MCF 10A (cell line): ENCODE measurements around the gene FSCN2. TPM values are rescaled to one million over a fixed set of nuclear protein-coding genes. Genes with fewer than 3 reads are reported as not detected.

Source experiments
- BruUV-seq: library from RNA; stranded (reverse); fragments of 400-500 nt; replicated peaks from 2 replicates; lab custom pipeline; 2021; lab: Mats Ljungman, UMichigan
- CTCF ChIA-PET: fragments of 300-600 bp; sonication (Branson Sonifier 250); formaldehyde crosslinking; extraction: SDS; loops from one replicate; lab custom pipeline; 2021; ENCODE audit warnings: antibody characterized with exemption, inconsistent platforms; lab: Yijun Ruan, JAX
- POLR2A ChIA-PET: fragments of 300-600, 350-650 bp; sonication (Branson Sonifier 250); formaldehyde crosslinking; extraction: SDS; loops from one replicate; lab custom pipeline; 2020; ENCODE audit warnings: antibody characterized with exemption, inconsistent platforms; lab: Yijun Ruan, JAX
- DNase-seq: peaks from one replicate; pipeline ENCODE4 v3.0.0-alpha.2; 2018; ENCODE audit not compliant: unreplicated experiment
- H3K27ac Mint-ChIP-seq: one replicate; pipeline ENCODE4 v1.8.0; 2022; ENCODE audit warnings: mild to moderate bottlenecking, low read depth, mixed read lengths; ENCODE audit not compliant: unreplicated experiment
- H3K27me3 Mint-ChIP-seq: one replicate; pipeline ENCODE4 v1.8.0; 2022; ENCODE audit warnings: mixed read lengths; ENCODE audit not compliant: insufficient read depth, unreplicated experiment
- H3K36me3 Mint-ChIP-seq: one replicate; pipeline ENCODE4 v1.8.0; 2022; ENCODE audit warnings: mild to moderate bottlenecking, moderate library complexity, mixed read lengths; ENCODE audit not compliant: insufficient read depth, unreplicated experiment
- H3K4me1 Mint-ChIP-seq: one replicate; pipeline ENCODE4 v1.8.0; 2022; ENCODE audit warnings: mixed read lengths; ENCODE audit not compliant: insufficient read depth, unreplicated experiment
- H3K4me3 Mint-ChIP-seq: one replicate; pipeline ENCODE4 v1.8.0; 2022; ENCODE audit warnings: mild to moderate bottlenecking, moderate library complexity, mixed read lengths; ENCODE audit not compliant: unreplicated experiment
- H3K9me3 Mint-ChIP-seq: one replicate; pipeline ENCODE4 v1.8.0; 2022; ENCODE audit warnings: mixed read lengths; ENCODE audit not compliant: unreplicated experiment
- intact Hi-C: fragments of 100-400 bp; cut with micrococcal nuclease; formaldehyde crosslinking; loops from 2 replicates; pipeline ENCODE4 v1.14.1; 2022
- total RNA-seq: library from RNA; stranded (reverse); gene quantifications from 2 replicates; pipeline ENCODE4 v1.2.3, GENCODE V29; 2022
- TF ChIP-seq, protein P1 (sequence below): fragments of 200-600 bp; IDR thresholded peaks from one replicate; pipeline ENCODE4 v1.8.0; 2022; ENCODE audit warnings: antibody characterized with exemption, mild to moderate bottlenecking; ENCODE audit not compliant: unreplicated experiment

FSCN2 gene
- total RNA-seq, 1 experiment from 2014 or later: not detected

- H3K36me3 Mint-ChIP-seq: peaks cover 50% of the 10 kb centered on the region
- peaks cover 6% of the 10 kb centered on the region for H3K4me1 Mint-ChIP-seq
- TF ChIP-seq, protein P1, sequence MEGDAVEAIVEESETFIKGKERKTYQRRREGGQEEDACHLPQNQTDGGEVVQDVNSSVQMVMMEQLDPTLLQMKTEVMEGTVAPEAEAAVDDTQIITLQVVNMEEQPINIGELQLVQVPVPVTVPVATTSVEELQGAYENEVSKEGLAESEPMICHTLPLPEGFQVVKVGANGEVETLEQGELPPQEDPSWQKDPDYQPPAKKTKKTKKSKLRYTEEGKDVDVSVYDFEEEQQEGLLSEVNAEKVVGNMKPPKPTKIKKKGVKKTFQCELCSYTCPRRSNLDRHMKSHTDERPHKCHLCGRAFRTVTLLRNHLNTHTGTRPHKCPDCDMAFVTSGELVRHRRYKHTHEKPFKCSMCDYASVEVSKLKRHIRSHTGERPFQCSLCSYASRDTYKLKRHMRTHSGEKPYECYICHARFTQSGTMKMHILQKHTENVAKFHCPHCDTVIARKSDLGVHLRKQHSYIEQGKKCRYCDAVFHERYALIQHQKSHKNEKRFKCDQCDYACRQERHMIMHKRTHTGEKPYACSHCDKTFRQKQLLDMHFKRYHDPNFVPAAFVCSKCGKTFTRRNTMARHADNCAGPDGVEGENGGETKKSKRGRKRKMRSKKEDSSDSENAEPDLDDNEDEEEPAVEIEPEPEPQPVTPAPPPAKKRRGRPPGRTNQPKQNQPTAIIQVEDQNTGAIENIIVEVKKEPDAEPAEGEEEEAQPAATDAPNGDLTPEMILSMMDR: no peak
- peak within 1 kb of the TSS; percentile 82 for H3K4me3 Mint-ChIP-seq
- CTCF ChIA-PET: interaction anchor here (0.6 to 5.0 kb wide), 3 partner anchors 49 to 272 kb away, joined by 3 to 28 read pairs (median 3); no protein-coding TSS in a partner anchor
- intact Hi-C loops: loop anchor here (1.0 to 2.0 kb wide), 3 partner anchors 24 to 49 kb away; no protein-coding TSS in a partner anchor
- POLR2A ChIA-PET: interaction anchor here (0.6 to 4.0 kb wide), 27 partner anchors 8 to 318 kb away, joined by 3 to 65 read pairs (median 4); partner anchors contain the start of genes ACTG1, ARL16, HGS and MRPL12
- H3K27ac Mint-ChIP-seq: peak within 1 kb of the TSS; percentile 81
- no peaks in the 10 kb centered on the region for H3K27me3 Mint-ChIP-seq
- BruUV-seq: TSS peak; percentile 9
- no peaks in the 10 kb centered on the region for H3K9me3 Mint-ChIP-seq
- peak; percentile 72 for DNase-seq
Observed at GRCh38 chr17:81552244-81553017, 24.3 kb downstream of the FSCN2 start, which contains the start of gene FAAP100. FAAP100 (minus strand) TSS chr17:81552353; CDS start chr17:81552330, 23 bp downstream.

GRCh38 chr17:81553018-81553615 is 24.9 kb downstream of the FSCN2 start:
- Mint-ChIP-seq H3K27me3 (no peaks in the 10 kb centered on the region), H3K4me3 (peak overlapping the region; percentile 82), H3K4me1 (peaks cover 6% of the 10 kb centered on the region), H3K27ac (peak overlapping the region; percentile 81), H3K36me3 (peaks cover 53% of the 10 kb centered on the region), H3K9me3 (no peaks in the 10 kb centered on the region)
- BruUV-seq: no TSS peak
- intact Hi-C loops: loop anchor here (1.0 to 2.0 kb wide), 2 partner anchors 34 to 48 kb away; no protein-coding TSS in a partner anchor
- TF ChIP-seq, protein P1: no peak
- CTCF ChIA-PET: interaction anchor here (0.6 to 5.0 kb wide), 2 partner anchors 48 to 272 kb away, joined by 3 to 28 read pairs; no protein-coding TSS in a partner anchor
- DNase-seq: peak; percentile 92
- POLR2A ChIA-PET: interaction anchor here (0.6 to 4.0 kb wide), 20 partner anchors 9 to 317 kb away, joined by 3 to 65 read pairs (median 8); partner anchors contain the start of genes ACTG1, ARL16, HGS and MRPL12

GRCh38 chr17:81553616-81554181 is 25.5 kb downstream of the FSCN2 start:
- Mint-ChIP-seq H3K27ac (peak overlapping the region; percentile 81), H3K36me3 (peaks cover 53% of the 10 kb centered on the region), H3K27me3 (no peaks in the 10 kb centered on the region), H3K4me3 (peak overlapping the region; percentile 82), H3K4me1 (peaks cover 6% of the 10 kb centered on the region), H3K9me3 (no peaks in the 10 kb centered on the region)
- POLR2A ChIA-PET: interaction anchor here (1.6 to 4.0 kb wide), 4 partner anchors 11 to 48 kb away, joined by 7 to 65 read pairs (median 10); no protein-coding TSS in a partner anchor
- intact Hi-C loops: loop anchor here (1.0 to 2.0 kb wide), 2 partner anchors 35 to 48 kb away; no protein-coding TSS in a partner anchor
- TF ChIP-seq, protein P1: no peak
- CTCF ChIA-PET: interaction anchor here (0.7 to 5.0 kb wide), 2 partner anchors 33 to 48 kb away, joined by 3 to 28 read pairs; no protein-coding TSS in a partner anchor
- DNase-seq: peak; percentile 89
- BruUV-seq: TSS peak; percentile 63
